Measurements from ENCODE around the gene ATXN1L.

GRCh38 chr16:71870818-71871217 lies 25.0 kb downstream of the ATXN1L start:
- TF ChIP-seq CTCF (IDR thresholded peaks at IDR 0.05; ENCODE audit: low read depth, low read length, poor library complexity, severe bottlenecking) (no peak), EZH2phosphoT487 (IDR thresholded peaks at IDR 0.05; ENCODE audit: borderline replicate concordance, low read length) (no peak)
